Measurements from ENCODE around the gene PHACTR2.

- TF ChIP-seq CTCF (IDR thresholded peaks at IDR 0.05) (no peak), POLR2A (IDR thresholded peaks at IDR 0.05) (no peak)
Observed at GRCh38 chr6:143773506-143774150, 95.9 kb downstream of the PHACTR2 start.

Data from body of pancreas (tissue), 4 donors.